Suprapubic skin (tissue), 3 donors: Measurements from ENCODE around the gene ECE1.

Experiments
- EP300 ChIP-seq: sonication (generic); formaldehyde crosslinking; IDR thresholded peaks from one replicate; pipeline ENCODE4 v1.6.1; 2017; ENCODE audit warnings: antibody characterized with exemption
- TF ChIP-seq, protein P1 (sequence below), 2 donors: fragments of 200-600 bp in 1 of 2; fragments of 450-650 bp in 1 of 2; sonication (generic) in 1 of 2; IDR thresholded peaks; one replicate each; pipeline ENCODE4 v1.5.1; 2016 to 2019; ENCODE audit warnings: antibody characterized with exemption in 2 of 2, mild to moderate bottlenecking in 1 of 2, moderate library complexity in 1 of 2

GRCh38 chr1:21271550-21271949 is 18.7 kb downstream of the ECE1 start:
- TF ChIP-seq, protein P1, sequence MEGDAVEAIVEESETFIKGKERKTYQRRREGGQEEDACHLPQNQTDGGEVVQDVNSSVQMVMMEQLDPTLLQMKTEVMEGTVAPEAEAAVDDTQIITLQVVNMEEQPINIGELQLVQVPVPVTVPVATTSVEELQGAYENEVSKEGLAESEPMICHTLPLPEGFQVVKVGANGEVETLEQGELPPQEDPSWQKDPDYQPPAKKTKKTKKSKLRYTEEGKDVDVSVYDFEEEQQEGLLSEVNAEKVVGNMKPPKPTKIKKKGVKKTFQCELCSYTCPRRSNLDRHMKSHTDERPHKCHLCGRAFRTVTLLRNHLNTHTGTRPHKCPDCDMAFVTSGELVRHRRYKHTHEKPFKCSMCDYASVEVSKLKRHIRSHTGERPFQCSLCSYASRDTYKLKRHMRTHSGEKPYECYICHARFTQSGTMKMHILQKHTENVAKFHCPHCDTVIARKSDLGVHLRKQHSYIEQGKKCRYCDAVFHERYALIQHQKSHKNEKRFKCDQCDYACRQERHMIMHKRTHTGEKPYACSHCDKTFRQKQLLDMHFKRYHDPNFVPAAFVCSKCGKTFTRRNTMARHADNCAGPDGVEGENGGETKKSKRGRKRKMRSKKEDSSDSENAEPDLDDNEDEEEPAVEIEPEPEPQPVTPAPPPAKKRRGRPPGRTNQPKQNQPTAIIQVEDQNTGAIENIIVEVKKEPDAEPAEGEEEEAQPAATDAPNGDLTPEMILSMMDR (IDR thresholded peaks at IDR 0.05), result no peak
- no peak for TF ChIP-seq EP300
